Heart left ventricle (tissue), 16 donors: ENCODE results near the gene ATG2B. TPM values are rescaled to one million over a fixed set of nuclear protein-coding genes. Genes with fewer than 3 reads are reported as not detected.

Experiments
- ATAC-seq, 4 donors: fragments of 200-7000 bp; cut with Tn5 transposase; one replicate each; pipeline ENCODE4 v1.9.1; 2020 to 2022; ENCODE audit warnings: moderate library complexity in 4 of 4, mild to moderate bottlenecking in 3 of 4, moderate number of reproducible peaks in 1 of 4
- DNase-seq, 5 donors: peaks; one replicate each; pipeline ENCODE4 v3.0.0-alpha.2; 2020
- H3K27ac ChIP-seq, 12 donors: fragments of 200-600 bp; sonication (generic) in 4 of 12; one replicate each; pipeline versions ENCODE4 v1.5.0 to v1.8.0; 2016 to 2022; ENCODE audit warnings: mild to moderate bottlenecking in 2 of 12
- H3K27me3 ChIP-seq, 9 donors: fragments of 200-600 bp; sonication (generic) in 2 of 9; one replicate each; pipeline versions ENCODE4 v1.5.1 to v1.8.0; 2016 to 2022; ENCODE audit warnings: mild to moderate bottlenecking in 3 of 9
- H3K36me3 ChIP-seq, 9 donors: fragments of 200-600 bp; sonication (generic) in 2 of 9; one replicate each; pipeline versions ENCODE4 v1.5.0 to v1.8.0; 2018 to 2022; ENCODE audit warnings: mild to moderate bottlenecking in 2 of 9
- H3K4me1 ChIP-seq, 12 donors: fragments of 200-600 bp; sonication (generic) in 4 of 12; one replicate each; pipeline versions ENCODE4 v1.5.0 to v1.8.0; 2016 to 2022; ENCODE audit warnings: mild to moderate bottlenecking in 3 of 12
- H3K4me3 ChIP-seq, 12 donors: fragments of 200-600 bp; sonication (generic) in 4 of 12; one replicate each; pipeline versions ENCODE4 v1.5.0 to v1.8.0; 2017 to 2022; ENCODE audit warnings: mild to moderate bottlenecking in 9 of 12, moderate library complexity in 4 of 12
- H3K9me3 ChIP-seq, 12 donors: fragments of 200-600 bp; sonication (generic) in 4 of 12; one replicate each; pipeline versions ENCODE4 v1.5.0 to v1.8.0; 2016 to 2022; ENCODE audit warnings: mild to moderate bottlenecking in 1 of 12
- POLR2A ChIP-seq, 2 donors: fragments of 450-650 bp; IDR thresholded peaks; one replicate each; pipeline ENCODE4 v1.6.1; 2017; ENCODE audit warnings: antibody characterized with exemption in 2 of 2, mild to moderate bottlenecking in 2 of 2, moderate library complexity in 2 of 2
- WGBS, 4 donors: extraction: QIAGEN DNeasy Blood & Tissue Kit in 2 of 4; methylation state at CpG; one replicate each; pipeline versions ENCODE4 v1.1.5 to v1.1.7; 2013 to 2018; 5-methylcytosine and 5-hydroxymethylcytosine counted together
- intact Hi-C, 10 donors: fragments of 100-400 bp; cut with DNase I; formaldehyde crosslinking; loops; one replicate each; pipeline versions ENCODE4 v1.11.1 to v1.14.2; 2022
- polyA plus RNA-seq, 2 donors: library from polyadenylated mRNA; stranded (reverse); fragments of 200-250 nt; gene quantifications; one replicate each; pipeline ENCODE4 v1.2.3, GENCODE V29; 2013
- total RNA-seq, 9 donors: library from RNA; depleted of rRNA in 2 of 9; stranded (reverse); fragments of >200 nt in 2 of 9; fragmentation: NEBNext Ultra II Directional in 3 of 9; extraction: Animal tissue kit (Norgen Biotek cat#: 25700) in 3 of 9; gene quantifications; one replicate each; pipeline versions ENCODE4 v1.1.0 to v1.2.4, GENCODE V29; 2016 to 2023
- TF ChIP-seq, protein P1 (sequence below), 12 donors: fragments of 200-600 bp; sonication (generic) in 4 of 12; IDR thresholded peaks; one replicate each; pipeline versions ENCODE4 v1.5.0 to v1.8.0; 2018 to 2022; ENCODE audit warnings: antibody characterized with exemption in 12 of 12, mild to moderate bottlenecking in 5 of 12
- donor health status: ischemic (EF 13 %, LVEDD 7.1; RV severe dilation, severe dysfunction).
- donor health status: healthy with polysubstance abuse.
- donor health status: DM: no; HTN: yes; CAD: no.
- donor health status: DM: no; HTN: no; CAD: no.
- donor health status: ischemic (EF 25% LVEDD 6.9; RV normal size, moderate dysfunction).
- donor health status: ischemic (EF 25% LVEDD 5.7; RV mildly dilated, moderate dysfunction).
- donor health status: healthy.
- donor health status: DM: yes; HTN: yes; CAD: no.
- donor health status: ischemic (EF 35%, LVEDD 5.7; RV mildly dilated, moderate dysfunction).
- donor health status: nonischemic (EF 11% LVEDD 7.7; RV severe dilation, severe dysfunction).
- donor health status: DM: yes; HTN: yes; CAD: no.
- donor health status: PGD.
- donor health status: ischemic (EF 29% LVEDD 5.4; RV normal size, mild dysfunction).
- donor health status: nonischemic (EF 23%, LVEDD 6.1; RV moderate dilation, normal function).

ATG2B gene
- total and polyA plus RNA-seq, 11 donors = 2.7 to 19.5 (median 15.6) TPM

DNA sequence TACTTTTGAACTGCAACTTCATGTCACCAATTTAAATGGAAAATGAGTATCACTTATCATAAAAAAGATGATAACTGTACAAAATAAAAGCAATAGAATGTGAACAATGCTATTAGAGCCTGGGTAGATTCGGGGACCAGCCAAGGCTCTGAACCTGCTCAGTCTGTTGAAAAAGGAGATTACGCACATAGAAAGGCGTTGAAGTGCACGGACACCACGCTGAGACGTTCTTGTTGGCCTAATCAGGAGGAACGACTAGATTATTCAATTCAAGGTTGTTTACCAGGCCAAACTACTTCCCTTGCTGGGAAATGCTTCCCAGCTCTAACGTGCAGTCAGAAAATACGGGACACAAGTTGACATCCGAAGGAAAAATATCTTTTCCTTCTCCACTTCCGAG lies 130.6 kb downstream of the ATG2B start:
- TF ChIP-seq, protein P1, sequence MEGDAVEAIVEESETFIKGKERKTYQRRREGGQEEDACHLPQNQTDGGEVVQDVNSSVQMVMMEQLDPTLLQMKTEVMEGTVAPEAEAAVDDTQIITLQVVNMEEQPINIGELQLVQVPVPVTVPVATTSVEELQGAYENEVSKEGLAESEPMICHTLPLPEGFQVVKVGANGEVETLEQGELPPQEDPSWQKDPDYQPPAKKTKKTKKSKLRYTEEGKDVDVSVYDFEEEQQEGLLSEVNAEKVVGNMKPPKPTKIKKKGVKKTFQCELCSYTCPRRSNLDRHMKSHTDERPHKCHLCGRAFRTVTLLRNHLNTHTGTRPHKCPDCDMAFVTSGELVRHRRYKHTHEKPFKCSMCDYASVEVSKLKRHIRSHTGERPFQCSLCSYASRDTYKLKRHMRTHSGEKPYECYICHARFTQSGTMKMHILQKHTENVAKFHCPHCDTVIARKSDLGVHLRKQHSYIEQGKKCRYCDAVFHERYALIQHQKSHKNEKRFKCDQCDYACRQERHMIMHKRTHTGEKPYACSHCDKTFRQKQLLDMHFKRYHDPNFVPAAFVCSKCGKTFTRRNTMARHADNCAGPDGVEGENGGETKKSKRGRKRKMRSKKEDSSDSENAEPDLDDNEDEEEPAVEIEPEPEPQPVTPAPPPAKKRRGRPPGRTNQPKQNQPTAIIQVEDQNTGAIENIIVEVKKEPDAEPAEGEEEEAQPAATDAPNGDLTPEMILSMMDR (IDR thresholded peaks at IDR 0.05) = no peak
- no peak for TF ChIP-seq POLR2A (IDR thresholded peaks at IDR 0.05)
- no peak for DNase-seq
- H3K4me3 ChIP-seq = no peak overlapping the region
- 67 to 77% (median 72%) methylated on average over 11 of the region's 11 CpGs for WGBS, 4 donors
- intact Hi-C loops = no loop called here
- H3K27ac ChIP-seq = no peak overlapping the region
- peaks cover 0 to 8% (median 0%) of the 10 kb centered on the region in 12 donors for H3K4me1 ChIP-seq
- peaks cover 0 to 13% (median 0%) of the 10 kb centered on the region in 12 donors for H3K9me3 ChIP-seq
- no peaks in the 10 kb centered on the region for H3K36me3 ChIP-seq
- no peak for ATAC-seq
- H3K27me3 ChIP-seq = no peaks in the 10 kb centered on the region

- Histone ChIP-seq H3K4me3 (no peak overlapping the region), H3K4me1 (peaks cover 0 to 8% (median 0%) of the 10 kb centered on the region in 12 donors), H3K36me3 (no peaks in the 10 kb centered on the region), H3K27ac (no peak overlapping the region), H3K27me3 (no peaks in the 10 kb centered on the region), H3K9me3 (peaks cover 0 to 13% (median 0%) of the 10 kb centered on the region in 12 donors)
- TF ChIP-seq POLR2A (IDR thresholded peaks at IDR 0.05) = no peak
- TF ChIP-seq, protein P1 (IDR thresholded peaks at IDR 0.05) = no peak
- no peak for ATAC-seq
- DNase-seq = no peak
- intact Hi-C loops = no loop called here
- 78 to 80% (median 79%) methylated on average over 12 of the region's 12 CpGs for WGBS, 4 donors
Observed at GRCh38 chr14:96231526-96232130, 131.5 kb downstream of the ATG2B start.

DNA sequence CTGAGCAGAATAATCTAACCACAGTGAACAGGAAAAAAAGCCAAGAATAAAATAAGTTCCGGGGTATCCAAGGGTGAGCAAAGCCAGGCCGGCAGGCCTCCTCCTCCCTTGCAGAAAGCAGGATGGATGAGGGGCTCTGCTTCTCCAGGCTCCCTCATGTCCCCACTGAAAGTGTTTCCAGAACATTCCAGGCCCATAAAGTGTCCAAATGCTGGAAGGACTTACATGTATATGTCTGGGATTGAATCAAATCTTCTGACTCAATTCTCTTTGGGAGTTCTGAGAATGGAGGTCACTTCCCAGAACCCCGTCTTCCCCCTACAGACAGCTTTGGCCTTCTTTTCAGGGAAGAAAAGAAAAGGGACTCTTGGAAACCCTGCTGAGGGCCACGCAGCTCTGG lies 132.1 kb downstream of the ATG2B start:
- ATAC-seq (no peak), DNase-seq (no peak)
- H3K9me3 ChIP-seq = peaks cover 0 to 13% (median 0%) of the 10 kb centered on the region in 12 donors
- WGBS, 4 donors = 69 to 86% (median 84%) methylated on average over 4 of the region's 4 CpGs
- TF ChIP-seq, protein P1 (IDR thresholded peaks at IDR 0.05) = no peak
- no peak for TF ChIP-seq POLR2A (IDR thresholded peaks at IDR 0.05)
- H3K27ac ChIP-seq = no peak overlapping the region
- H3K4me3 ChIP-seq = no peak overlapping the region
- intact Hi-C loops = no loop called here
- H3K4me1 ChIP-seq = peaks cover 0 to 8% (median 0%) of the 10 kb centered on the region in 12 donors
- no peaks in the 10 kb centered on the region for H3K36me3 ChIP-seq
- H3K27me3 ChIP-seq = no peaks in the 10 kb centered on the region

- Histone ChIP-seq H3K36me3 (no peaks in the 10 kb centered on the region), H3K27me3 (no peaks in the 10 kb centered on the region), H3K9me3 (peaks cover 0 to 13% (median 0%) of the 10 kb centered on the region in 12 donors), H3K4me1 (peaks cover 0 to 8% (median 0%) of the 10 kb centered on the region in 12 donors), H3K4me3 (no peak overlapping the region), H3K27ac (no peak overlapping the region)
- no peak for TF ChIP-seq POLR2A (IDR thresholded peaks at IDR 0.05)
- TF ChIP-seq, protein P1 (IDR thresholded peaks at IDR 0.05) = no peak
- intact Hi-C loops = no loop called here
- DNase-seq (no peak), ATAC-seq (no peak)
- 82 to 87% (median 85%) methylated on average over 6 of the region's 6 CpGs for WGBS, 4 donors
Observed at GRCh38 chr14:96229315-96229714, 133.8 kb downstream of the ATG2B start.

Other genes with a start within 250 kb of the ATG2B start
- gene BDKRB2, start 158.5 kb downstream of the ATG2B start, total RNA-seq = 1 to 10 TPM in 5 of 9 donors, under 1 TPM in 4; 0.14 to 3.3 (median 1.0) TPM
- gene BDKRB2, start 158.5 kb downstream of the ATG2B start, polyA plus RNA-seq = under 1 TPM; 0.27 to 0.49 TPM
- gene BDKRB1, start 107.1 kb downstream of the ATG2B start, total RNA-seq = 1 to 10 TPM in 2 of 9 donors, not detected in 7; 1.4 to 1.7 TPM
- under 1 TPM; 0.08 to 0.23 TPM for gene BDKRB1, start 107.1 kb downstream of the ATG2B start, polyA plus RNA-seq
- gene GSKIP, start 185 bp upstream of the ATG2B start, total RNA-seq = 10 to 100 TPM in 7 of 9 donors, 1 to 10 TPM in 2; 7.6 to 19.9 (median 13.1) TPM
- gene GSKIP, start 185 bp upstream of the ATG2B start, polyA plus RNA-seq = 10 to 100 TPM in 1 of 2 donors, 1 to 10 TPM in 1; 4.6 to 18.8 TPM
- gene AK7, start 28.8 kb upstream of the ATG2B start, total RNA-seq = 1 to 10 TPM in 1 of 9 donors, under 1 TPM in 7, not detected in 1; 0.19 to 1.9 (median 0.48) TPM
- under 1 TPM; 0.11 to 0.79 TPM for gene AK7, start 28.8 kb upstream of the ATG2B start, polyA plus RNA-seq
- gene PAPOLA, start 139.0 kb upstream of the ATG2B start, total RNA-seq = 100 to 1,000 TPM in 7 of 9 donors, 10 to 100 TPM in 2; 88.4 to 147 (median 120) TPM
- 100 to 1,000 TPM in 1 of 2 donors, 10 to 100 TPM in 1; 72.0 to 112 TPM for gene PAPOLA, start 139.0 kb upstream of the ATG2B start, polyA plus RNA-seq